IMR-90 (cell line): Measurements from ENCODE around the gene CAGE1. TPM values are rescaled to one million over a fixed set of nuclear protein-coding genes. Genes with fewer than 3 reads are reported as not detected.

Experiments
- ATAC-seq: fragments of 200-7000 bp; cut with Tn5 transposase; 2 replicates; pipeline ENCODE4 v1.9.1; 2020; ENCODE audit warnings: low read depth, mild to moderate bottlenecking, moderate library complexity
- BruUV-seq: library from RNA; stranded (reverse); fragments of 400-500 nt; replicated peaks from 2 replicates; lab custom pipeline; 2021; lab: Mats Ljungman, UMichigan
- CTCF ChIA-PET: fragments of 300-600 bp; formaldehyde crosslinking; extraction: SDS; loops from one replicate; lab custom pipeline; 2021; ENCODE audit warnings: antibody characterized with exemption; lab: Yijun Ruan, JAX
- POLR2A ChIA-PET: fragments of 300-600 bp; sonication (Branson Sonifier 250); formaldehyde crosslinking; loops from one replicate; lab custom pipeline; 2022; ENCODE audit warnings: antibody characterized with exemption; ENCODE audit not compliant: unreplicated experiment; lab: Charles Lee
- DNase-seq: peaks from one replicate; pipeline ENCODE4 v3.0.0; 2013
- H2AFZ ChIP-seq: replicated peaks from 2 replicates; pipeline ENCODE3; 2013; ENCODE audit warnings: low read length, mild to moderate bottlenecking; ENCODE audit not compliant: poor library complexity
- H2AK5ac ChIP-seq: 2 replicates; pipeline ENCODE4 v1.6.1; 2013; ENCODE audit warnings: low read depth, low read length, inconsistent platforms
- H2AK9ac ChIP-seq: replicated peaks from 2 replicates; pipeline ENCODE3; 2013; ENCODE audit warnings: mild to moderate bottlenecking, low read depth, low read length, moderate library complexity; ENCODE audit not compliant: poor library complexity
- H2BK120ac ChIP-seq: 2 replicates; pipeline ENCODE4 v1.6.1; 2013; ENCODE audit warnings: low read depth, low read length, inconsistent platforms
- H2BK15ac ChIP-seq: 3 replicates; pipeline ENCODE4 v1.6.1; 2013; ENCODE audit warnings: low read depth, low read length, inconsistent platforms
- H2BK20ac ChIP-seq: 2 replicates; pipeline ENCODE4 v1.6.1; 2013; ENCODE audit warnings: low read depth, mild to moderate bottlenecking, inconsistent platforms, low read length, moderate library complexity
- H2BK5ac ChIP-seq: 2 replicates; pipeline ENCODE4 v1.6.1; 2013; ENCODE audit warnings: mild to moderate bottlenecking, low read depth, low read length, inconsistent platforms; ENCODE audit not compliant: poor library complexity, severe bottlenecking
- H3K14ac ChIP-seq: replicated peaks from 2 replicates; pipeline ENCODE4 v1.6.1; 2013; ENCODE audit warnings: low read depth, low read length, inconsistent platforms
- H3K18ac ChIP-seq: 2 replicates; pipeline ENCODE4 v1.6.1; 2013; ENCODE audit warnings: low read depth, low read length, control low read depth
- H3K23ac ChIP-seq: 2 replicates; pipeline ENCODE4 v1.6.1; 2013; ENCODE audit warnings: low read depth, low read length, inconsistent platforms
- H3K27ac ChIP-seq: 2 replicates; pipeline ENCODE4 v1.5.1; 2013; ENCODE audit warnings: mild to moderate bottlenecking, control low read depth, low read length; ENCODE audit not compliant: insufficient read depth
- H3K27me3 ChIP-seq: 2 replicates; pipeline ENCODE4 v1.6.1; 2013; ENCODE audit warnings: low read length; ENCODE audit not compliant: control insufficient read depth, insufficient read depth
- H3K36me3 ChIP-seq: 2 replicates; pipeline ENCODE4 v1.6.1; 2013; ENCODE audit warnings: low read length, mixed read lengths; ENCODE audit not compliant: control insufficient read depth, insufficient read depth
- H3K4ac ChIP-seq: 2 replicates; pipeline ENCODE4 v1.6.1; 2013; ENCODE audit warnings: low read depth, low read length, inconsistent platforms
- H3K4me1 ChIP-seq: 2 replicates; pipeline ENCODE4 v1.6.1; 2013; ENCODE audit warnings: low read length, mixed read lengths; ENCODE audit not compliant: control insufficient read depth, insufficient read depth
- H3K4me2 ChIP-seq: 2 replicates; pipeline ENCODE4 v1.6.1; 2013; ENCODE audit warnings: low read depth, mild to moderate bottlenecking, control low read depth, low read length, moderate library complexity
- H3K4me3 ChIP-seq: 2 replicates; pipeline ENCODE4 v1.5.1; 2013; ENCODE audit warnings: low read depth, mild to moderate bottlenecking, control low read depth, low read length, moderate library complexity; ENCODE audit not compliant: insufficient read depth
- H3K56ac ChIP-seq: 2 replicates; pipeline ENCODE4 v1.6.1; 2013; ENCODE audit warnings: low read length, inconsistent platforms; ENCODE audit not compliant: insufficient read depth; ENCODE audit errors: extremely low read depth
- H3K79me1 ChIP-seq, 2 experiments: 2 replicates each; pipeline ENCODE4 v1.6.1; 2013; ENCODE audit warnings: low read length in 2 of 2, inconsistent platforms in 1 of 2, low read depth in 1 of 2
- H3K9ac ChIP-seq: 2 replicates; pipeline ENCODE4 v1.6.1; 2013; ENCODE audit warnings: low read depth, low read length, control low read depth
- H3K9me1 ChIP-seq: 2 replicates; pipeline ENCODE4 v1.6.1; 2013; ENCODE audit warnings: low read length, inconsistent platforms; ENCODE audit not compliant: insufficient read depth
- H3K9me3 ChIP-seq: 2 replicates; pipeline ENCODE4 v1.6.1; 2013; ENCODE audit warnings: low read length; ENCODE audit not compliant: control insufficient read depth, insufficient read depth
- H4K20me1 ChIP-seq: 2 replicates; pipeline ENCODE4 v1.6.1; 2013; ENCODE audit warnings: low read length, inconsistent platforms; ENCODE audit not compliant: insufficient read depth
- H4K5ac ChIP-seq: 2 replicates; pipeline ENCODE4 v1.6.1; 2013; ENCODE audit warnings: mild to moderate bottlenecking, low read depth, low read length, control low read depth
- H4K8ac ChIP-seq, 2 experiments: 2 replicates each; pipeline ENCODE4 v1.6.1; 2013; ENCODE audit warnings: low read depth in 2 of 2, low read length in 2 of 2, control low read depth in 1 of 2, inconsistent platforms in 1 of 2
- H4K91ac ChIP-seq: 2 replicates; pipeline ENCODE4 v1.6.1; 2013; ENCODE audit warnings: low read depth, low read length, inconsistent platforms; ENCODE audit not compliant: insufficient read depth
- BHLHE40 ChIP-seq: fragments of 150-350 bp; IDR thresholded peaks from 2 replicates; pipeline ENCODE4 v1.6.1; 2016; ENCODE audit warnings: mild to moderate bottlenecking, low read depth, low read length
- CEBPB ChIP-seq: IDR thresholded peaks from 2 replicates; pipeline ENCODE4 v1.6.1; 2012; ENCODE audit warnings: low read depth, low read length, improper control_type of control experiment
- CHD1 ChIP-seq: IDR thresholded peaks from 2 replicates; pipeline ENCODE4 v1.6.1; 2012; ENCODE audit warnings: low read depth, low read length, improper control_type of control experiment
- CTCF ChIP-seq: conservative IDR thresholded peaks from 2 replicates; pipeline ENCODE4 v1.5.1; 2012; ENCODE audit warnings: mild to moderate bottlenecking, low read depth, low read length, improper control_type of control experiment
- ELK1 ChIP-seq: fragments of 150-350 bp; IDR thresholded peaks from 2 replicates; pipeline ENCODE4 v1.6.1; 2016; ENCODE audit warnings: low read depth, mild to moderate bottlenecking, low read length, moderate library complexity, borderline replicate concordance
- FOS ChIP-seq: fragments of 150-350 bp; IDR thresholded peaks from 2 replicates; pipeline ENCODE4 v1.6.1; 2016; ENCODE audit warnings: low read depth, low read length
- MAFK ChIP-seq: IDR thresholded peaks from 2 replicates; pipeline ENCODE4 v1.6.1; 2012; ENCODE audit warnings: low read depth, low read length, improper control_type of control experiment
- MAZ ChIP-seq: IDR thresholded peaks from 2 replicates; pipeline ENCODE4 v1.6.1; 2012; ENCODE audit warnings: low read depth, mild to moderate bottlenecking, low read length, improper control_type of control experiment, moderate library complexity, borderline replicate concordance
- MXI1 ChIP-seq: IDR thresholded peaks from 2 replicates; pipeline ENCODE4 v1.6.1; 2012; ENCODE audit warnings: low read depth, mild to moderate bottlenecking, low read length, moderate library complexity, borderline replicate concordance
- NFE2L2 ChIP-seq: fragments of 150-350 bp; IDR thresholded peaks from 2 replicates; pipeline ENCODE4 v1.6.1; 2016; ENCODE audit warnings: low read depth, mild to moderate bottlenecking, low read length
- POLR2A ChIP-seq: IDR thresholded peaks from 2 replicates; pipeline ENCODE4 v1.6.1; 2012; ENCODE audit warnings: mild to moderate bottlenecking, low read depth, low read length
- RAD21 ChIP-seq: IDR thresholded peaks from 2 replicates; pipeline ENCODE4 v1.6.1; 2012; ENCODE audit warnings: low read length, improper control_type of control experiment
- RCOR1 ChIP-seq: IDR thresholded peaks from 2 replicates; pipeline ENCODE4 v1.6.1; 2012; ENCODE audit warnings: mild to moderate bottlenecking, low read length, improper control_type of control experiment; ENCODE audit not compliant: insufficient replicate concordance
- RFX5 ChIP-seq: IDR thresholded peaks from 2 replicates; pipeline ENCODE4 v1.8.0; 2012; ENCODE audit warnings: low read depth, mild to moderate bottlenecking, low read length, moderate library complexity
- SMC3 ChIP-seq: fragments of 150-350 bp; IDR thresholded peaks from 2 replicates; pipeline ENCODE4 v1.6.1; 2016; ENCODE audit warnings: low read depth, mild to moderate bottlenecking, antibody characterized with exemption, low read length, moderate library complexity
- USF2 ChIP-seq: fragments of 150-350 bp; IDR thresholded peaks from 2 replicates; pipeline ENCODE4 v1.6.1; 2017; ENCODE audit warnings: mild to moderate bottlenecking, antibody characterized with exemption, low read length, low read depth
- WGBS, 2 experiments: methylation state at CpG; one replicate each; pipeline versions ENCODE4 v1.1.5 to v1.1.7; 2013; ENCODE audit warnings: missing lambda C conversion rate in 2 of 2; ENCODE audit not compliant: insufficient read length in 1 of 2; ENCODE audit errors: extremely low coverage in 2 of 2; 5-methylcytosine and 5-hydroxymethylcytosine counted together
- dilution Hi-C: fragments of 300-500 bp; cut with HindIII; formaldehyde crosslinking; loops from one replicate; pipeline ENCODE4 v1.14.3; 2018; ENCODE audit warnings: low sequenced_read_pairs; ENCODE audit not compliant: unreplicated experiment
- in situ Hi-C: fragments of 300-500 bp; cut with MboI; formaldehyde crosslinking; loops from 3 replicates; pipeline ENCODE4 v1.14.3; 2019; ENCODE audit warnings: low sequenced_read_pairs, inconsistent platforms, mixed read lengths
- intact Hi-C: fragments of 100-400 bp; cut with micrococcal nuclease; formaldehyde crosslinking; loops from 2 replicates; pipeline ENCODE4 v1.10.0; 2022
- polyA plus RNA-seq, 3 experiments: library from polyadenylated mRNA; depleted of rRNA; stranded (reverse); fragments of >200 nt; gene quantifications; 2 replicates each; pipeline ENCODE4 v1.2.3, GENCODE V29; 2012; ENCODE audit warnings: low replicate concordance in 1 of 3
- total RNA-seq: library from RNA; depleted of rRNA; stranded (reverse); fragments of >200 nt; gene quantifications from 2 replicates; pipeline ENCODE4 v1.2.3, GENCODE V29; 2012

The CAGE1 gene
- total and polyA plus RNA-seq, 2 of the 4 experiments (the other 2 are of a cell fraction): not detected

GRCh38 chr6:7300926-7301325 is 88.6 kb downstream of the CAGE1 start:
- ATAC-seq: no peak
- no peak overlapping the region for H2AFZ ChIP-seq
- H4K5ac ChIP-seq: no peak overlapping the region
- H3K4ac ChIP-seq: no peak overlapping the region
- dilution Hi-C loops (no loop called here), intact Hi-C loops (no loop called here), in situ Hi-C loops (loop anchor here (10.0 kb wide), 2 partner anchors 94 to 284 kb away; no protein-coding TSS in a partner anchor)
- TF ChIP-seq POLR2A: no peak
- no peak for TF ChIP-seq MAZ
- no peak for TF ChIP-seq BHLHE40
- no peak for TF ChIP-seq SMC3
- TF ChIP-seq CHD1: no peak
- TF ChIP-seq CTCF: no peak
- no peak for TF ChIP-seq RCOR1
- no peak for TF ChIP-seq CEBPB
- TF ChIP-seq USF2: no peak
- no peak for TF ChIP-seq NFE2L2
- no peak for TF ChIP-seq FOS
- no peak for TF ChIP-seq ELK1
- no peak for TF ChIP-seq MAFK
- no peak for TF ChIP-seq RAD21
- no peak for TF ChIP-seq MXI1
- no peak for TF ChIP-seq RFX5
- H3K4me3 ChIP-seq: no peak overlapping the region
- ChIA-PET POLR2A (no interaction called here), CTCF (no interaction called here)
- H2BK20ac ChIP-seq: no peak overlapping the region
- H4K20me1 ChIP-seq: peaks cover 8% of the 10 kb centered on the region; the same call in 1 of the 2 replicates
- H2BK120ac ChIP-seq: no peak overlapping the region
- no peaks in the 10 kb centered on the region for H3K9me3 ChIP-seq
- H3K36me3 ChIP-seq: peaks cover 40% of the 10 kb centered on the region
- peaks cover 18 to 34% of the 10 kb centered on the region in 2 experiments for H3K79me1 ChIP-seq
- H3K14ac ChIP-seq: no peak overlapping the region
- no peak overlapping the region for H4K8ac ChIP-seq
- no peak overlapping the region for H2AK5ac ChIP-seq
- no peaks in the 10 kb centered on the region for H3K27me3 ChIP-seq
- no peak overlapping the region for H2BK5ac ChIP-seq
- H3K56ac ChIP-seq: no peak overlapping the region
- H3K27ac ChIP-seq: no peak overlapping the region
- H3K23ac ChIP-seq: no peak overlapping the region
- no peak overlapping the region for H4K91ac ChIP-seq
- no peaks in the 10 kb centered on the region for H3K4me1 ChIP-seq
- BruUV-seq: no TSS peak
- H3K9ac ChIP-seq: no peak overlapping the region
- H2AK9ac ChIP-seq: no peak overlapping the region
- no peak overlapping the region for H3K4me2 ChIP-seq
- no peak overlapping the region for H3K18ac ChIP-seq
- no peaks in the 10 kb centered on the region for H3K9me1 ChIP-seq
- DNase-seq: no peak
- 100% methylated on average over 1 of the region's 5 CpGs; no CpG with 5 or more reads in 1 of the 2 experiments for WGBS, 2 experiments
- no peak overlapping the region for H2BK15ac ChIP-seq
